ENCODE data around the gene SLC16A11.
"Not testable (repeated sequence)": the region's sequence is repeated elsewhere in the genome, so short reads cannot be mapped to it uniquely, and the experiment has no call there.

Gene SLC16A11

GRCh38 chr17:7056386-7056785 lies 12.5 kb upstream of the SLC16A11 start:
- DNase-seq = no peak

- DNase-seq = not testable (repeated sequence)
These were observed 6.7 kb upstream of the SLC16A11 start for GRCh38 chr17:7050583-7050982.

- DNase-seq = no peak
These were observed 5.1 kb upstream of the SLC16A11 start for GRCh38 chr17:7048968-7049367.

- no peak for DNase-seq
These were observed 3.7 kb upstream of the SLC16A11 start for GRCh38 chr17:7047566-7047965.

- DNase-seq = peak; percentile 74
These were observed 3.0 kb upstream of the SLC16A11 start for GRCh38 chr17:7046725-7047397.

GRCh38 chr17:7046127-7046724 lies 2.3 kb upstream of the SLC16A11 start:
- no peak for DNase-seq

GRCh38 chr17:7045492-7046126 lies 1.7 kb upstream of the SLC16A11 start:
- DNase-seq = peak; percentile 88

GRCh38 chr17:7043182-7043496 lies 753 bp downstream of the SLC16A11 start:
- DNase-seq = no peak

GRCh38 chr17:7042501-7043181 lies 1.3 kb downstream of the SLC16A11 start:
- DNase-seq = peak; percentile 37

- DNase-seq = peak; percentile 34
These were observed 2.0 kb downstream of the SLC16A11 start for GRCh38 chr17:7041607-7042500.

- DNase-seq = peak; percentile 42
These were observed 4.1 kb downstream of the SLC16A11 start for GRCh38 chr17:7039832-7040231.

GRCh38 chr17:7038025-7038862 lies 5.6 kb downstream of the SLC16A11 start:
- DNase-seq = no peak

- peak; percentile 99 for DNase-seq
These were observed 8.1 kb downstream of the SLC16A11 start, which contains the start of gene SLC16A13 for GRCh38 chr17:7035591-7036368. TSS of gene SLC16A13 (plus strand) at chr17:7036015. CDS start at chr17:7036383, 368 bp downstream.

GRCh38 chr17:7034955-7035590 lies 8.8 kb downstream of the SLC16A11 start:
- DNase-seq = no peak

GRCh38 chr17:7029659-7030058 lies 14.2 kb downstream of the SLC16A11 start:
- DNase-seq = peak; percentile 68

GRCh38 chr17:7029096-7029495 lies 14.8 kb downstream of the SLC16A11 start:
- no peak for DNase-seq

- no peak for DNase-seq
These were observed 16.6 kb downstream of the SLC16A11 start for GRCh38 chr17:7027335-7027734.

- no peak for DNase-seq
These were observed 17.3 kb downstream of the SLC16A11 start for GRCh38 chr17:7026471-7027115.

- DNase-seq = no peak
These were observed 18.6 kb downstream of the SLC16A11 start for GRCh38 chr17:7025245-7025644.

GRCh38 chr17:7024402-7024785 lies 19.5 kb downstream of the SLC16A11 start:
- DNase-seq = no peak
